H9 (cell line): Measurements from ENCODE around the gene IGDCC3. TPM values are rescaled to one million over a fixed set of nuclear protein-coding genes. Genes with fewer than 3 reads are reported as not detected.

Source experiments
- DNase-seq: peaks from one replicate; pipeline ENCODE4 v3.0.0-alpha.2; 2017
- H2AFZ ChIP-seq: one replicate; pipeline ENCODE4 v1.6.1; 2013; ENCODE audit warnings: mild to moderate bottlenecking, low read length, control low read depth, moderate library complexity
- H2AK5ac ChIP-seq: 2 replicates; pipeline ENCODE4 v1.6.1; 2013; ENCODE audit warnings: low read length, control low read depth, mixed read lengths; ENCODE audit not compliant: insufficient read length
- H2BK120ac ChIP-seq: one replicate; pipeline ENCODE4 v1.6.1; 2013; ENCODE audit warnings: low read depth, mild to moderate bottlenecking, low read length, control low read depth, inconsistent platforms; ENCODE audit not compliant: poor library complexity, severe bottlenecking
- H2BK12ac ChIP-seq: 2 replicates; pipeline ENCODE4 v1.6.1; 2013; ENCODE audit warnings: low read length, control low read depth, mixed read lengths, low read depth; ENCODE audit not compliant: insufficient read length
- H2BK15ac ChIP-seq: 2 replicates; pipeline ENCODE4 v1.6.1; 2013; ENCODE audit warnings: low read depth, low read length, control low read depth
- H2BK20ac ChIP-seq: one replicate; pipeline ENCODE4 v1.6.1; 2013; ENCODE audit warnings: low read depth, mild to moderate bottlenecking, low read length, control low read depth, inconsistent platforms; ENCODE audit not compliant: poor library complexity, severe bottlenecking
- H2BK5ac ChIP-seq: 2 replicates; pipeline ENCODE4 v1.6.1; 2013; ENCODE audit warnings: low read length, control low read depth, mixed read lengths; ENCODE audit not compliant: insufficient read length
- H3K14ac ChIP-seq: 2 replicates; pipeline ENCODE4 v1.6.1; 2013; ENCODE audit warnings: low read length, control low read depth; ENCODE audit not compliant: insufficient read depth
- H3K18ac ChIP-seq: 2 replicates; pipeline ENCODE4 v1.6.1; 2013; ENCODE audit warnings: low read depth, mild to moderate bottlenecking, mixed read lengths, low read length, control low read depth; ENCODE audit not compliant: insufficient read length
- H3K23ac ChIP-seq: 2 replicates; pipeline ENCODE4 v1.6.1; 2013; ENCODE audit warnings: low read length, control low read depth, mixed read lengths, low read depth; ENCODE audit not compliant: insufficient read length
- H3K23me2 ChIP-seq: 2 replicates; pipeline ENCODE4 v1.6.1; 2013; ENCODE audit warnings: low read depth, mild to moderate bottlenecking, mixed read lengths, low read length, control low read depth; ENCODE audit not compliant: insufficient read length, poor library complexity, severe bottlenecking
- H3K27ac ChIP-seq: 2 replicates; pipeline ENCODE4 v1.5.1; 2013; ENCODE audit warnings: low read length, control low read depth, mixed read lengths, low read depth; ENCODE audit not compliant: insufficient read length
- H3K27me3 ChIP-seq: 2 replicates; pipeline ENCODE4 v1.6.1; 2013; ENCODE audit warnings: low read length, control low read depth, inconsistent platforms; ENCODE audit not compliant: insufficient read depth
- H3K4ac ChIP-seq: 2 replicates; pipeline ENCODE4 v1.6.1; 2013; ENCODE audit warnings: low read depth, mild to moderate bottlenecking, control low read depth, inconsistent platforms, low read length, moderate library complexity
- H3K4me1 ChIP-seq: 2 replicates; pipeline ENCODE4 v1.6.1; 2013; ENCODE audit warnings: low read length, control low read depth, inconsistent platforms; ENCODE audit not compliant: insufficient read depth
- H3K4me2 ChIP-seq: 2 replicates; pipeline ENCODE4 v1.6.1; 2013; ENCODE audit warnings: low read length, control low read depth, mixed read lengths; ENCODE audit not compliant: insufficient read length, insufficient read depth
- H3K56ac ChIP-seq: 2 replicates; pipeline ENCODE4 v1.6.1; 2013; ENCODE audit warnings: low read depth, mild to moderate bottlenecking, mixed read lengths, low read length, control low read depth; ENCODE audit not compliant: insufficient read length
- H3K79me1 ChIP-seq: 2 replicates; pipeline ENCODE4 v1.6.1; 2013; ENCODE audit warnings: low read depth, mild to moderate bottlenecking, moderate library complexity, low read length, control low read depth, inconsistent platforms; ENCODE audit not compliant: insufficient read depth, poor library complexity, severe bottlenecking
- H3K79me2 ChIP-seq: 2 replicates; pipeline ENCODE4 v1.6.1; 2013; ENCODE audit warnings: low read length, control low read depth, inconsistent platforms; ENCODE audit not compliant: insufficient read depth
- H3K9ac ChIP-seq: 2 replicates; pipeline ENCODE4 v1.6.1; 2013; ENCODE audit warnings: low read length, control low read depth, mixed read lengths; ENCODE audit not compliant: insufficient read length; ENCODE audit errors: extremely low read depth
- H3K9me3 ChIP-seq: one replicate; pipeline ENCODE4 v1.6.1; 2013; ENCODE audit warnings: low read depth, low read length, inconsistent platforms; ENCODE audit not compliant: control insufficient read depth
- H3T11ph ChIP-seq: one replicate; pipeline ENCODE4 v1.6.1; 2013; ENCODE audit warnings: mild to moderate bottlenecking, low read length, control low read depth, inconsistent platforms
- H4K20me1 ChIP-seq: one replicate; pipeline ENCODE4 v1.6.1; 2013; ENCODE audit not compliant: control insufficient read depth, insufficient read length, insufficient read depth
- H4K5ac ChIP-seq: 2 replicates; pipeline ENCODE4 v1.6.1; 2013; ENCODE audit warnings: low read depth, mild to moderate bottlenecking, mixed read lengths, low read length, control low read depth; ENCODE audit not compliant: insufficient read length
- H4K8ac ChIP-seq: replicated peaks from 2 replicates; pipeline ENCODE4 v1.6.1; 2013; ENCODE audit warnings: low read length, control low read depth, mixed read lengths, low read depth; ENCODE audit not compliant: insufficient read length
- H4K91ac ChIP-seq: 2 replicates; pipeline ENCODE4 v1.6.1; 2013; ENCODE audit warnings: low read depth, mild to moderate bottlenecking, moderate library complexity, mixed read lengths, low read length, control low read depth; ENCODE audit not compliant: insufficient read length
- H3K27ac Mint-ChIP-seq, 3 experiments: 2 replicates in 2 of 3; 3 replicates in 1 of 3; pipeline ENCODE4 v1.8.0; 2020 to 2021; ENCODE audit warnings: mixed read lengths in 3 of 3, mild to moderate bottlenecking in 1 of 3, moderate library complexity in 1 of 3
- H3K27me3 Mint-ChIP-seq: 2 replicates; pipeline ENCODE4 v1.8.0; 2021; ENCODE audit warnings: low read depth, mild to moderate bottlenecking, moderate library complexity, mixed read lengths
- H3K36me3 Mint-ChIP-seq, 3 experiments: 2 replicates in 2 of 3; 3 replicates in 1 of 3; pipeline ENCODE4 v1.8.0; 2020 to 2021; ENCODE audit warnings: low read depth in 3 of 3, mixed read lengths in 3 of 3; ENCODE audit not compliant: insufficient read depth in 1 of 3
- H3K4me1 Mint-ChIP-seq, 2 experiments: 2 replicates each; pipeline ENCODE4 v1.8.0; 2020; ENCODE audit warnings: mixed read lengths in 2 of 2
- H3K4me3 Mint-ChIP-seq, 2 experiments: 2 replicates in 1 of 2; 3 replicates in 1 of 2; pipeline ENCODE4 v1.8.0; 2020 to 2021; ENCODE audit warnings: mild to moderate bottlenecking in 2 of 2, mixed read lengths in 2 of 2, moderate library complexity in 1 of 2
- H3K9me3 Mint-ChIP-seq, 2 experiments: 2 replicates in 1 of 2; 3 replicates in 1 of 2; pipeline ENCODE4 v1.8.0; 2020; ENCODE audit warnings: mild to moderate bottlenecking in 2 of 2, mixed read lengths in 2 of 2, moderate library complexity in 1 of 2
- CTCF ChIP-seq: fragments of 200-600 bp; sonication (generic); conservative IDR thresholded peaks from 3 replicates; pipeline ENCODE4 v1.8.0; 2021; ENCODE audit warnings: antibody characterized with exemption, mild to moderate bottlenecking
- WGBS: extraction: QIAGEN DNeasy Blood & Tissue Kit; methylation state at CpG from one replicate; pipeline ENCODE4 v1.1.7; 2013; ENCODE audit warnings: missing lambda C conversion rate, low lambda C conversion rate, mixed read lengths; ENCODE audit not compliant: insufficient read length; ENCODE audit errors: extremely low coverage; 5-methylcytosine and 5-hydroxymethylcytosine counted together
- total RNA-seq: library from RNA; stranded (reverse); gene quantifications from 2 replicates; pipeline ENCODE4 v1.2.1, GENCODE V29; 2021

The IGDCC3 gene
- total RNA-seq, 1 experiment from 2014 or later: 18.9 TPM

- Mint-ChIP-seq H3K27me3 (peaks cover 3% of the 10 kb centered on the region; the same call in 1 of the 2 replicates), H3K27ac (no peak overlapping the region), H3K9me3 (no peaks in the 10 kb centered on the region), H3K36me3 (no peaks in the 10 kb centered on the region; a peak in 2 of 7 replicates), H3K4me3 (no peak overlapping the region), H3K4me1 (peaks cover 23 to 30% of the 10 kb centered on the region in 2 experiments)
- Histone ChIP-seq H2BK20ac (no peak overlapping the region), H4K8ac (no peak overlapping the region), H2BK12ac (no peak overlapping the region), H3K14ac (no peak overlapping the region), H3K79me1 (no peaks in the 10 kb centered on the region), H2AFZ (no peak overlapping the region), H3K4ac (no peak overlapping the region), H2BK5ac (no peak overlapping the region), H4K5ac (no peak overlapping the region), H3T11ph (no peak overlapping the region), H3K23me2 (no peaks in the 10 kb centered on the region), H3K9ac (no peak overlapping the region), H2BK15ac (no peak overlapping the region), H3K18ac (no peak overlapping the region), H3K4me1 (peaks cover 3% of the 10 kb centered on the region; the same call in 1 of the 2 replicates), H3K27ac (no peak overlapping the region), H3K9me3 (no peaks in the 10 kb centered on the region), H4K20me1 (no peaks in the 10 kb centered on the region), H3K23ac (no peak overlapping the region), H3K4me2 (no peak overlapping the region), H2AK5ac (no peak overlapping the region), H4K91ac (no peak overlapping the region), H3K79me2 (no peaks in the 10 kb centered on the region), H3K27me3 (no peaks in the 10 kb centered on the region), H3K56ac (no peak overlapping the region), H2BK120ac (no peak overlapping the region)
- TF ChIP-seq CTCF: no peak
- DNase-seq: no peak
- no CpG with 5 or more reads among the region's 8 CpGs for WGBS
These were observed 33.4 kb downstream of the IGDCC3 start for GRCh38 chr15:65344214-65344913.
